Measurements from ENCODE around the gene AP4E1.
A peak's percentile ranks its signal among the peaks of the same experiment; 100 is the strongest.
"Not testable (repeated sequence)": the region's sequence is repeated elsewhere in the genome, so short reads cannot be mapped to it uniquely, and the experiment has no call there.

Gene AP4E1

GRCh38 chr15:50889589-50889988, 18.9 kb upstream of the AP4E1 start:
- H3K4me3 ChIP-seq (ENCODE audit: low read depth, low read length), result no peak overlapping the region
- TF ChIP-seq CTCF (IDR thresholded peaks at IDR 0.05; ENCODE audit: low read depth, low read length), result no peak

GRCh38 chr15:50890751-50891150, 17.7 kb upstream of the AP4E1 start:
- TF ChIP-seq CTCF (IDR thresholded peaks at IDR 0.05; ENCODE audit: low read depth, low read length), result no peak
- no peak overlapping the region for H3K4me3 ChIP-seq (ENCODE audit: low read depth, low read length)

GRCh38 chr15:50891159-50891558, 17.3 kb upstream of the AP4E1 start:
- H3K4me3 ChIP-seq (ENCODE audit: low read depth, low read length), result no peak overlapping the region
- TF ChIP-seq CTCF (IDR thresholded peaks at IDR 0.05; ENCODE audit: low read depth, low read length), result no peak

- H3K4me3 ChIP-seq (ENCODE audit: low read depth, low read length), result no peak overlapping the region
- TF ChIP-seq CTCF (IDR thresholded peaks at IDR 0.05; ENCODE audit: low read depth, low read length), result no peak
Observed at GRCh38 chr15:50893976-50894375, 14.5 kb upstream of the AP4E1 start.

GRCh38 chr15:50901390-50901789, 7.1 kb upstream of the AP4E1 start:
- H3K4me3 ChIP-seq (ENCODE audit: low read depth, low read length), result not testable (repeated sequence)

GRCh38 chr15:50904211-50904610, 4.3 kb upstream of the AP4E1 start:
- H3K4me3 ChIP-seq (ENCODE audit: low read depth, low read length), result no peak overlapping the region
- no peak for TF ChIP-seq CTCF (IDR thresholded peaks at IDR 0.05; ENCODE audit: low read depth, low read length)

DNA sequence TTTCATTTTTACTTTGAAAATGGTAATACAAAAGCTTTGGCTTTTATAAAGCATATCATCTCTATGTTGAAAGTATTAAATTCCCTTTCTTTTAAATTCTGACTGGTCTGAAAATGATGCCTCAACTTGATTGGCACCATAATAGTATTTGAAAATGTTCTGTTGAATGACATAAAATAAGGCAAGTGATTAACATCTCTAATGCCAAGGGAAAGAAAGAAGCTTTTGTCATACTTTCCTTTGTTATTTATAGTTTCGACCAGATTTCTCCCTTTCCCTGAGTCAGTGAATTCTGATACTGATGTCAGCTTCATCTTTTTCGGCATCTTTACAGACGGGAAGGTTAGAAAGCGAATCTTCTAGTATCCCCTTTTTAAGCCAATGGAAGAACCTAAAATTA, 3.4 kb upstream of the AP4E1 start:
- H3K4me3 ChIP-seq (ENCODE audit: low read depth, low read length), result no peak overlapping the region
- TF ChIP-seq CTCF (IDR thresholded peaks at IDR 0.05; ENCODE audit: low read depth, low read length), result no peak

GRCh38 chr15:50906954-50907600, 1.4 kb upstream of the AP4E1 start:
- TF ChIP-seq CTCF (IDR thresholded peaks at IDR 0.05; ENCODE audit: low read depth, low read length), result no peak
- H3K4me3 ChIP-seq (ENCODE audit: low read depth, low read length), result peak overlapping the region; percentile 93

All from WI38 (cell line).